ENCODE measurements around the gene LHX6. TPM values are rescaled to one million over a fixed set of nuclear protein-coding genes. Genes with fewer than 3 reads are reported as not detected.

The LHX6 gene
- total RNA-seq, 4 donors from 2014 or later = 2.2 to 13.3 (median 8.8) TPM

- TF ChIP-seq CTCF (IDR thresholded peaks at IDR 0.05) = no peak
- DNase-seq (ENCODE audit: low spot score) (no peak), ATAC-seq (ENCODE audit: low FRiP score) (no peak)
Observed at GRCh38 chr9:122254761-122255160, 26.0 kb upstream of the LHX6 start.

GRCh38 chr9:122252796-122253195, 24.0 kb upstream of the LHX6 start:
- DNase-seq (ENCODE audit: low spot score) = no peak
- no peak for ATAC-seq (ENCODE audit: low FRiP score)
- TF ChIP-seq CTCF (IDR thresholded peaks at IDR 0.05) = no peak

- no peak for DNase-seq (ENCODE audit: low spot score)
- TF ChIP-seq CTCF (IDR thresholded peaks at IDR 0.05) = no peak
Observed at GRCh38 chr9:122251351-122251750, 22.6 kb upstream of the LHX6 start.

GRCh38 chr9:122248448-122248865, 19.7 kb upstream of the LHX6 start:
- TF ChIP-seq CTCF (IDR thresholded peaks at IDR 0.05) = no peak
- ATAC-seq (ENCODE audit: low FRiP score) = no peak
- DNase-seq (ENCODE audit: low spot score) = no peak

More at GRCh38 chr9:122251351-122251750, 22.6 kb upstream of the LHX6 start:
- ATAC-seq (ENCODE audit: low FRiP score) = no peak

GRCh38 chr9:122246666-122247065, 17.9 kb upstream of the LHX6 start:
- DNase-seq (ENCODE audit: low spot score) = no peak
- no peak for ATAC-seq (ENCODE audit: low FRiP score)
- no peak for TF ChIP-seq CTCF (IDR thresholded peaks at IDR 0.05)

GRCh38 chr9:122244349-122244748, 15.6 kb upstream of the LHX6 start:
- DNase-seq (ENCODE audit: low spot score) = no peak
- no peak for ATAC-seq (ENCODE audit: low FRiP score)
- TF ChIP-seq CTCF (IDR thresholded peaks at IDR 0.05) = no peak

- no peak for ATAC-seq (ENCODE audit: low FRiP score)
- DNase-seq (ENCODE audit: low spot score) = no peak
- no peak for TF ChIP-seq CTCF (IDR thresholded peaks at IDR 0.05)
Observed at GRCh38 chr9:122239722-122240121, 11.0 kb upstream of the LHX6 start.
